DOHH2 (cell line): Measurements from ENCODE around the gene ARTN.

ENCODE experiments used
- H3F3A ChIP-seq: fragments of 200-600 bp; sonication (generic), shearing (Covaris generic); 2 replicates; pipeline ENCODE4 v1.6.0; 2016; ENCODE audit warnings: antibody characterized with exemption, mild to moderate bottlenecking; ENCODE audit not compliant: control insufficient read depth, insufficient read depth
- H3K27ac ChIP-seq: fragments of 200-600 bp; sonication (generic); 2 replicates; pipeline ENCODE4 v1.5.1; 2014; ENCODE audit warnings: low read depth, mild to moderate bottlenecking, low read length, moderate library complexity
- H3K27me3 ChIP-seq: fragments of 200-600 bp; sonication (generic); 2 replicates; pipeline ENCODE4 v1.6.1; 2014; ENCODE audit warnings: mild to moderate bottlenecking, low read length, mixed read lengths; ENCODE audit not compliant: control insufficient read depth
- H3K36me3 ChIP-seq: fragments of 200-600 bp; sonication (generic); 2 replicates; pipeline ENCODE4 v1.6.1; 2014; ENCODE audit warnings: mild to moderate bottlenecking, low read length, moderate library complexity, mixed read lengths; ENCODE audit not compliant: control insufficient read depth
- H3K4me1 ChIP-seq: fragments of 200-600 bp; sonication (generic); 2 replicates; pipeline ENCODE4 v1.6.1; 2014; ENCODE audit warnings: mild to moderate bottlenecking, low read length, mixed read lengths; ENCODE audit not compliant: control insufficient read depth
- H3K4me2 ChIP-seq: fragments of 200-600 bp; sonication (generic); 2 replicates; pipeline ENCODE4 v1.6.0; 2014; ENCODE audit warnings: mild to moderate bottlenecking, low read length, moderate library complexity
- H3K4me3 ChIP-seq: fragments of 200-600 bp; sonication (generic); 2 replicates; pipeline ENCODE4 v1.5.1; 2014; ENCODE audit warnings: mild to moderate bottlenecking, low read length, mixed read lengths
- H3K79me2 ChIP-seq: fragments of 200-600 bp; sonication (generic); 2 replicates; pipeline ENCODE4 v1.6.1; 2014; ENCODE audit warnings: mild to moderate bottlenecking, low read length, mixed read lengths; ENCODE audit not compliant: control insufficient read depth
- H3K9me2 ChIP-seq: fragments of 200-600 bp; sonication (generic); replicated peaks from 2 replicates; pipeline ENCODE4 v1.6.1; 2014; ENCODE audit warnings: mild to moderate bottlenecking, low read length, mixed read lengths; ENCODE audit not compliant: control insufficient read depth
- H3K9me3 ChIP-seq: fragments of 200-600 bp; sonication (generic); 2 replicates; pipeline ENCODE4 v1.6.1; 2014; ENCODE audit warnings: antibody characterized with exemption, low read length, mixed read lengths; ENCODE audit not compliant: control insufficient read depth, insufficient read depth
- H4K20me1 ChIP-seq: fragments of 200-600 bp; sonication (generic); 2 replicates; pipeline ENCODE4 v1.6.0; 2014; ENCODE audit warnings: low read depth, mild to moderate bottlenecking, antibody characterized with exemption, low read length, moderate library complexity; ENCODE audit not compliant: control insufficient read depth, insufficient read depth
- EZH2phosphoT487 ChIP-seq: fragments of 200-600 bp; sonication (generic); IDR thresholded peaks from 2 replicates; pipeline ENCODE4 v1.6.1; 2017; ENCODE audit warnings: borderline replicate concordance, mild to moderate bottlenecking, antibody characterized with exemption, low read length, moderate library complexity, mixed read lengths
- TF ChIP-seq, protein P1 (sequence below): fragments of 200-600 bp; sonication (generic); IDR thresholded peaks from one replicate; pipeline ENCODE4 v1.5.1; 2014; ENCODE audit warnings: antibody characterized with exemption, mild to moderate bottlenecking, low read depth, low read length; ENCODE audit not compliant: poor library complexity, severe bottlenecking

The ARTN gene

GRCh38 chr1:43935711-43936427 is 2.3 kb downstream of the ARTN start:
- TF ChIP-seq EZH2phosphoT487, result no peak
- TF ChIP-seq, protein P1, sequence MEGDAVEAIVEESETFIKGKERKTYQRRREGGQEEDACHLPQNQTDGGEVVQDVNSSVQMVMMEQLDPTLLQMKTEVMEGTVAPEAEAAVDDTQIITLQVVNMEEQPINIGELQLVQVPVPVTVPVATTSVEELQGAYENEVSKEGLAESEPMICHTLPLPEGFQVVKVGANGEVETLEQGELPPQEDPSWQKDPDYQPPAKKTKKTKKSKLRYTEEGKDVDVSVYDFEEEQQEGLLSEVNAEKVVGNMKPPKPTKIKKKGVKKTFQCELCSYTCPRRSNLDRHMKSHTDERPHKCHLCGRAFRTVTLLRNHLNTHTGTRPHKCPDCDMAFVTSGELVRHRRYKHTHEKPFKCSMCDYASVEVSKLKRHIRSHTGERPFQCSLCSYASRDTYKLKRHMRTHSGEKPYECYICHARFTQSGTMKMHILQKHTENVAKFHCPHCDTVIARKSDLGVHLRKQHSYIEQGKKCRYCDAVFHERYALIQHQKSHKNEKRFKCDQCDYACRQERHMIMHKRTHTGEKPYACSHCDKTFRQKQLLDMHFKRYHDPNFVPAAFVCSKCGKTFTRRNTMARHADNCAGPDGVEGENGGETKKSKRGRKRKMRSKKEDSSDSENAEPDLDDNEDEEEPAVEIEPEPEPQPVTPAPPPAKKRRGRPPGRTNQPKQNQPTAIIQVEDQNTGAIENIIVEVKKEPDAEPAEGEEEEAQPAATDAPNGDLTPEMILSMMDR, result no peak
- 0 out of 2 replicates have a peak overlapping the region, but pooled peaks have one; percentile 16 for H3K4me2 ChIP-seq
- H3K79me2 ChIP-seq, result no peaks in the 10 kb centered on the region
- no peaks in the 10 kb centered on the region for H3K27me3 ChIP-seq
- no peaks in the 10 kb centered on the region for H3F3A ChIP-seq
- peaks cover 5% of the 10 kb centered on the region for H3K4me1 ChIP-seq
- H3K4me3 ChIP-seq, result no peak overlapping the region
- H4K20me1 ChIP-seq, result no peaks in the 10 kb centered on the region
- no peaks in the 10 kb centered on the region for H3K9me3 ChIP-seq
- H3K27ac ChIP-seq, result no peak overlapping the region
- H3K9me2 ChIP-seq, result no peaks in the 10 kb centered on the region
- no peaks in the 10 kb centered on the region; the same call in 1 of the 2 replicates for H3K36me3 ChIP-seq

GRCh38 chr1:43936431-43937151 is 3.0 kb downstream of the ARTN start:
- Histone ChIP-seq H3F3A (no peaks in the 10 kb centered on the region), H3K9me2 (no peaks in the 10 kb centered on the region), H3K4me3 (no peak overlapping the region), H3K4me2 (0 out of 2 replicates have a peak overlapping the region, but pooled peaks have one; percentile 27), H3K27ac (no peak overlapping the region), H3K9me3 (no peaks in the 10 kb centered on the region), H3K36me3 (no peaks in the 10 kb centered on the region; the same call in 1 of the 2 replicates), H3K27me3 (no peaks in the 10 kb centered on the region), H3K4me1 (peaks cover 5% of the 10 kb centered on the region), H3K79me2 (no peaks in the 10 kb centered on the region), H4K20me1 (no peaks in the 10 kb centered on the region)
- TF ChIP-seq EZH2phosphoT487, result no peak
- TF ChIP-seq, protein P1, result no peak

DNA sequence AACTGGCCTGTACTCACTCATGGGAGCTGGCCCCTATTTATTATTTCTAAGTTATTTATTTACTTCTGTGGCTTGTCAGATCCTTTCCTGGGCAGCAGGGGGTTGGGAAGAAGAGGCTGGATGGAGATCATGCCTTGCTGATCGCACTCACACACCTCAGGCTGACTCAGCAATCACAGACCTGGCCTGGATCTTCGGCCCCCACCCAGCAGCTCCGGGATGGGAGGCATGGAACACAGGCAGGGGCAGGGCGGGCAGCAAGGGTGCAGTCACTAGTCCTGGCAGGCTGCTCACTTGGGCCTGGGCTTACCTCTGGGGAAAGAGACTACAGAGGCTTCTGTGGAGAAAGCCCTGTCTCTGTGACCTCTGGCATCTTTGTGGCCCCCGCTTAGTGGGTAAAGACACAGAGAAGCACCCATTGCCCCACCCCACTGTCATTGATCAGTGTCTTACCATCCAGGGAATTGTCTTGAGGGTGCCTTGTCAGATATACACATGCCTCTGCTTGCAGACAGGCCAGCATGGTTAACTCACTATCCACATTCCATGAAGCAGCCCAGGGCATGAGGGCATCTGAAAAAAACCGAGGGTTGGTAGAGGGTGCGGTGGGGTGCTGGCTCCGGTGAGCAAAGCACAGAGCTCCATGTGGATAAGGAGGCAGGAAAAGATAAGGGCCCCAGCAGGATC is 3.7 kb downstream of the ARTN start:
- Histone ChIP-seq H3K36me3 (no peaks in the 10 kb centered on the region; the same call in 1 of the 2 replicates), H3K4me2 (no peak overlapping the region), H3K9me3 (no peaks in the 10 kb centered on the region), H3K4me3 (no peak overlapping the region), H3K4me1 (peaks cover 5% of the 10 kb centered on the region), H3K9me2 (no peaks in the 10 kb centered on the region), H3K27ac (no peak overlapping the region), H3K79me2 (no peaks in the 10 kb centered on the region), H4K20me1 (no peaks in the 10 kb centered on the region), H3F3A (no peaks in the 10 kb centered on the region), H3K27me3 (no peaks in the 10 kb centered on the region)
- no peak for TF ChIP-seq EZH2phosphoT487
- TF ChIP-seq, protein P1, result no peak
